Hematopoietic multipotent progenitor cell treated with erythropoietin and hydrocortisone succinate and interleukin-3 and kit ligand, for 4 days (in vitro differentiated cells): Measurements from ENCODE around the gene PSMD7.

Experiments used
- DNase-seq: peaks from one replicate; pipeline ENCODE4 v3.0.0-alpha.2; 2015

Gene PSMD7

DNA sequence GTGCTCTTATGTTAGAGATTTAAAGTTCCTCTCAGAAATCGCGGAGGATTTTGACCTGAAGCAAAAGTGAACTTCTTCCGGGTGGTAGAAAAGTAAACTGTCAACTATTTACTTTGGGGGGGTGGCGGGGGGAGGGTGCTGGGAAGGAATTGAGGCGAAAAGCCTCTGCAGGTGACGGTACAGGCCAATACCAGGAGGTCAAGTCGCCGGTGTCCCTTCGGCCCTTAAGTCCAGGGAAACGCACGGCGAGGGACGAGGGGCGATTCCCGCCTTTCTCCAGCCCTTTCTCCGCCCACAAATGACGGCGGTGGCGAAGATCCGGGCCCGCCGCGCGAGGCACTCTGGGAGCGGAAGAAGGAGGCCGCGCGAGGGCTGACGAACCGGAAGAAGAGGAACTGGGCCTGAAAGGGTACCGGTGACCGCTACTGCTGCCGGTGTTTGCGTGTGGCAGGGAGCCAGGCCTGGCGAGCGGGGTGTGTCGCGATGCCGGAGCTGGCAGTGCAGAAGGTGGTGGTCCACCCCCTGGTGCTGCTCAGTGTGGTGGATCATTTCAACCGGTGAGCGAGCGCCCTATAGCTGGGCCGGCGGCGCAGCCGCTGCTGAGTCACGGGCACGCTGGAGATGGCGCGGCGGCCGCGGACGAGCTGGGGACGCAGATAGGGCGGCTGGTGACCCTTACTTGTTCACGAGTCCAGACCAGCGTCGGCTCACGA lies at the start of gene PSMD7:
Gene PSMD7, plus strand, starts transcription at position 383 of the 713 bp plus-strand sequence. Its CDS starts 101 bp downstream, at position 484.
- peak; percentile 97 for DNase-seq

- no peak for DNase-seq
Observed at GRCh38 chr16:74249254-74249653, 47.4 kb upstream of the PSMD7 start.

GRCh38 chr16:74249846-74250245 lies 46.8 kb upstream of the PSMD7 start:
- DNase-seq, result no peak

- DNase-seq, result peak; percentile 9
Observed at GRCh38 chr16:74252329-74252728, 44.3 kb upstream of the PSMD7 start.

DNA sequence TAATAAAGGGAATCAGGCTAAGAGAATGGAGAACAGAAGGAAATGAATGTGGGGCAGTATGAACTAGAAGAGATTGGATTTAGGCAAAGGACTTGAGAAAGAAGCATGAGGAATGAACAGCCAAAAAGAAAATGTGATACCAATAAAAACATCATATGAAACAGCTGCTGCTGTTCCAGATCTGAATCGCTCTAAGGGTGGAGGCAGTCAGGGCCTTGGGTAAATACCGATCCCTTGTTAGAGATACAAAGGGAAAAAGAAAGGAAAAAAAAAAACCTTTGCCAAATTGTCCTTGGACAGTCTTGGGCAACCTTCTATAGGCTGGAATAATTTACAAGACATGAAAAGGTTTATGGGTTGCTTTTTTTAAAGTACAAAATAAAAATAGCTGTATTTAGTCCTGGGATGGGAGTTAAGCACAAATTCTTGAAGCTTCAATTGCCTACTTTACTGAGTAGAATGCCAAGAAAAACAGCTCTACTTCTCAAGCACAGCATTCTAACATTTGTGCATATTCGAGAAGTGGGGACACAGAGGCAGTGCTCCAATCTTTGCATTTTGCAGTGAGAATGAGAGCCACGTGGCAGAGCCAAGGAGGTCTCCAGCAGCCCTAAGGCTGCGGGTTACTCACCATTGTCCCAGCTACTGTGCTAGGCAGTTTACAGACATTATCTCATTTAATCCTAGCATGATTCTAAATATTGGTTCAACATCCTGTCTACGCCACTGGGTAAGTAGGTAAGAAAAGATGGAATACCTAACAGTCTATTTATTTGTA lies 43.3 kb upstream of the PSMD7 start:
- DNase-seq, result no peak

- DNase-seq, result peak; percentile 19
Observed at GRCh38 chr16:74257061-74257460, 39.6 kb upstream of the PSMD7 start.

DNA sequence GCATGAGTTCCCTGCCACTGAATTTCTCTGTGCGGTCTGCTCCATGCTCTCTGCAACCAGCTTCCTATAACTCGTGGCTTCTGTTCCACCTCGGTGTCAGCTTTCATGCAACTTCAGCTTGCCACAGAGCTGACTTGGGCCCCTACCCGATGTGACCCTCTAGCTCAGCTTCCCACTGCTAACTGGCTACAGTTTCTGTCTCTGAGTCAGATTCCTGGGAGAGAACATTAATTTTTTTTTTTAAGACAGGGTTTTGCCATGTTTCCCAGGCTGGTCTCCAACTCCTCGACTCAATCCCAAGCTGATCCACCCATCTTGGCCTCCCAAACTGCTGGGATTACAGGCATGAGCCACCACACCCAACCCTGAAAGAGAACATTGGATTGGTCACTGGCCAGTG lies 35.5 kb upstream of the PSMD7 start:
- no peak for DNase-seq

GRCh38 chr16:74264811-74265210 lies 31.8 kb upstream of the PSMD7 start:
- DNase-seq, result no peak

DNA sequence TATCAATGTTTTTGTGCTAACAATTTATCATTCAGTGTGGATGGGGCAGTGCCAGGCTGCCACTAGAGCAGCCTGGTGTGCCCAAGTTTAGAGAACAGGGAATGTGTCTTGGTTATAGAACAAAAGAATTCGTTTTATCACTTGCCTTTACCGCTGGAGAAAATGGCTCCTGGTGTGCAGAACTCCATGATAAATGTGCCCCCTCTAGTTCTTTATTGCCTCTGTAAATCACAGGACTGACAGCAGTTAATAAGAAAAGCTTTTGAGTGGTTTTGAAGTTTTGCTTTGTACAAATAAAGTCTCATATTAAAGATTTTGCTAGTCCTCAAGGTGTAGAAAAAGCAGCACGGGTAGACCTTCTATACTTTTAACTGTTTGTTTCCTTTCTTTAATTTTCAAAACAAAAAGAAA lies 28.2 kb upstream of the PSMD7 start:
- DNase-seq, result no peak

GRCh38 chr16:74271872-74272271 lies 24.7 kb upstream of the PSMD7 start:
- DNase-seq, result no peak

- DNase-seq, result peak; percentile 75
Observed at GRCh38 chr16:74275031-74275636, 21.5 kb upstream of the PSMD7 start.

DNA sequence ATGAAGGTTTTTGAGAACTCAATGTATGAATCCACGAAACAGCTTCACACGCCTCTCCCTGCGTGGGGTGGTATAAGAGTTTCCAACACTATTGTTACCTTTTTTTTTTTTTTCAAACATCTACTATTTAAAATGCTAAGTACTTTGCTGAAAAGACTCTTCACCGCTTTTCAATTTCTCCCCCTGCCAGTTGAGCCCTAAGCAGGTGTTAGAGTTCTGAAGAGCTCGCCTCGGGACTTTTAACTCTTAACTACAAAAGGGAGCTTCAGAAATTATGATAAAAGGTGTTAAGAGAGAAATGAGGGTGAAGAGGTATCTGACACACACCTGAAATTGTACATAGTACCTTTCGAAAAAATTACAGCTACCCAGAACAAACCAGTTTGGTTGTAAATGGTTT lies 20.9 kb upstream of the PSMD7 start:
- no peak for DNase-seq

DNA sequence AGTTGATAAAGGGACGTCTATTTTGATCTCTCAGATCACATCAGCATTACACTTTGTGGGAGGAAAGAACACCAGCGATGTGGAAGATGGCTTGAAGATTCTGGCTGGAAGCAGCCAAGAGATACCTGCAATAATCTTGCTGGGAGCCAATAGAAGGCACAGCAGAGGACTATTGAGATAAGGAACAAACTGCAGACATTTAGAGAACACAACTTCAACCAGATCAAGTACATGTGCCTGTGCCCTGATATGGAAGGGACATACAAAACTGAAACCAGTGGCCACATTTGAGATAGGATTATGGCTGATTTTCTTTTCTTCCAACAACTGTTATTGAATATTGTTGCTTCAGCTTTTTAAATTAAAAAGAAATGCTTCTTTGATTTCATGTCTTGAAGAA lies 18.6 kb upstream of the PSMD7 start:
- peak; percentile 58 for DNase-seq

GRCh38 chr16:74279266-74279665 lies 17.3 kb upstream of the PSMD7 start:
- no peak for DNase-seq

GRCh38 chr16:74279805-74280204 lies 16.8 kb upstream of the PSMD7 start:
- DNase-seq, result no peak

DNA sequence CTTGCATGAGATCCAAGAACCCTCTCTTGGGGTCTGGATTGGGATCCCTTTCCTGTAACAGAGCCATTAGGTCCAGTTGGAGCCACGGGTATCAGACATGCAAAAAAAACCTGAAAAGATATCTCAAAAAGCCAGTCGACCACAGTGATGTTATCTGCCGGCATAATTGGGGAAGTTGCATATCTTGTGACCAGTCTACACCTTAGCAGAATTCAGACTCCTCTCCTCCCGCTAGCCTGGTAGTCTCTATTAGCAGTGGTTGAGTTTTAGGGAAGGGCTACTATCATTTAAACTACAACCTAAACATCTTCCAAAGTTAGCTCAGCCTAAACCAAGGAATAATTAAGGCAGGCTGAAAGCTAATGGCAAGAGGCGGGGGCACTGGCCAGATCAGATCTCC lies 16.2 kb upstream of the PSMD7 start:
- DNase-seq, result peak; percentile 78

GRCh38 chr16:74281300-74281699 lies 15.3 kb upstream of the PSMD7 start:
- no peak for DNase-seq

DNA sequence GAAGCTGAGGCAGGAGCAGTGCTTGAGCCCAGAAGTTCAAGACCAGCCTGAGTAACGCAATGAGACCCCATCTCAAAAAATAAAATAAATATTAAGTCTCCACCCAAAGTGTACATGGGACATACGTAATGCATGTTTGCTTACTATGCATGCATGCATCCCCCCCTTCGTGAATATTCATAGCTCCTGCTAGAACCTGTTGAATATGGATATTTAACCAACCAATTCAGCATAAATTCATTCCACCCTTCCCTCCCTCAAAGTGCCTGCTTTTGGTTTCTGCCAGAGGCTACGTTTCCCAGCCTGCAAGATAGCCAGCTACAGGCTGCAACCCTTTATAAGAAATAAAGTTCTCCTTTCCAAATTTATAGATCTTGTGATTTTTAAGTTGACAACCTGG lies 12.9 kb upstream of the PSMD7 start:
- DNase-seq, result no peak

DNA sequence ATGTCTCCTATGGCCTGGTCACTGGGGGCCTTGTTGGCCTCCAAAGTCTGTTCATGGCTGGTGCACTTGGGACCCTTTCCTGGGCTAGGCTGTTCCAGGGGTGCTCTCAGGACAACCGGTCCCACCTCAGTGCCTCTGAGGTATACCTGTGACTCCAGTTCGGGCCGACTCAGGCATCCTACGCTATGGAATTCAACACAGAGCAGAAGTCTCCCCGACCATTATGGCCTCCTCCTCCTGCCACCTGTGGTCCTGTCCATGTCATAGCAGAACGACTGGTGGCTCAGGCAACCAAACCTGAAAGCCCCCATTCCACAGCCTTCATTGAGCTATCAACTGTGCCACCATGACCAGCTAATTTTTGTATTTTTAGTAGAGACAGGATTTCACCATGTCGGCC lies 8.5 kb upstream of the PSMD7 start:
- no peak for DNase-seq

DNA sequence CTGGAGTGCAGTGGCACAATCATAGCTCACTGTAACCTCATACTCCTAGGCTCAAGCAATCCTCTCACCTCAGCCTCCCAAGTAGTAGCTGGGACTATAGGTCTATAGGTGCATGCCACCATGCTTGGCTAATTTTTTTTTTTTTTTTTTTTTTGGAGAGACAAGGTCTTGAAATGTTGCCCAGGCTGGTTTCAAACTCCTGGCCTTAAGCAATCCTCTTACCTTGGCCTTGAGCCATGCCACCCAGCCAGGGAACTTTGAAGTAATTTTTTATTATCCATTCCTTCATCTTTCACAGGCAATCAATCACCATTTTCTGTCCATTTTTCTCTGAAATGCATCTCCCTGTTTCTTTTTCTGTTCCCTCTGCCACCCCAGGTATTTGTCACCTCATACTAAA lies 6.3 kb upstream of the PSMD7 start:
- DNase-seq, result no peak

DNA sequence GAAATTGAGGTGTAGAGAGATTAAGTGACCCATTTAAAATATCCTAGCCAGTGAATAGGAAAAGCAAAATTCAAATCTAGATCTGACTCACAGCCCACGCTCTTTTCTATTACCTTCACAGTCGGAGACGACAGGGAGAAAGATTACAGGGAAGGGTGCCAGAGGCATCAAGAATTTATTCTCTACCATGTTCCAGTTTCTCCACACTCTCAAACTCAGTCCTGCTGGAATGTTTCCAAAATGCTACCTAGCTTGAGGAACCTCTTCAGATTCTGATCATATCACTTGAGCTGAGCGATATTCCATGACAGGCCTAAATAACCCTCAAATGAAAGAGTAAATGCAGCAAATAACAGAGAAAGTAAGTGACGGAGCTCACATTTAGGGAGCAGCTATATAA lies 5.4 kb upstream of the PSMD7 start:
- no peak for DNase-seq

DNA sequence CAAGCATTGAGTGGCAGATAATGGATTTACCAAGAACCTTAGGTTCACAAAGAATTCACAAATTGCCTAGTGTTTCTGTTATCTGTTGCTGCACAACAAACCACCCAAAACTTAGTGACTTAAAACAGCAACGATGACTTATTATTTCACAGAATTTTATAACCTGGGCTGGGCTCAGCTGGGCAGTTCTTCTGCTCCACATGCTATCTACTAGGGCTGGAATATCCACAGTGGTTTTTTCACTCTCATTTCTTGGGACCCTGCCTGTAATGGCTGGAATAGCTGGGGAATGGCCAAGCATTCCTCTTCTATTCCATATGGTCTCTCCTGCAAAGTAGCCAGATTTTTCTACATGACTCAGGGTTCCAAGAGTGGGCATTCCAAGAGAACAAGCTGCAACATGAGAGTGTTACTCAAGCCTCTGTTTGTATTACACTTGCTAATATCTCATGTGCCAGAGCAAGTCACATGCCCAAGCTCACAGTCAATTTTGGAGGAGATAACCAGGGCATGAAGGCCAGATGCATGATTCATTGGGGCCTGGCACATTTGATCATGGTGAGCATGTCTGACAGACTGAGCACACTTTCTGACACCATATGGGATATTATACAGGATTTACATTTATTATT lies 4.9 kb upstream of the PSMD7 start:
- DNase-seq, result no peak

DNA sequence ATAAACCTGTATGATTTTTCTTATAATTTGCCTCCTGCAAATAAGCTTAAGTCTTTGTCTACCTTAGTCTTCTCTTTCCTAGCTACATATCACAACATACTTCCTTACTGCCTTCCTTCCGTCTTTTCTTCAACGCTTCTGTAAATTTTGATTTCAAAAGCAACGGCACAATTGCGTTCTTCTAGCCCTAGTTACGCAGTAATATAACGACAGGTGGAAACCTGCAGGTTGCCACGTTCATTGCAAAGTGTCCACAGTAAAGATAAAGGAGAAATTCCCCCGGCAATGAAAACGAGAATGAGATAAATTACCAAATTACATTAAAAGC lies 546 bp upstream of the PSMD7 start:
- no peak for DNase-seq

GRCh38 chr16:74297145-74297665 lies 591 bp downstream of the PSMD7 start:
- peak; percentile 79 for DNase-seq
